B cell (primary cell): ENCODE results near the gene BCL7C. TPM values are rescaled to one million over a fixed set of nuclear protein-coding genes. Genes with fewer than 3 reads are reported as not detected.

Source experiments
- ATAC-seq: fragments of 200-7000 bp; cut with Tn5 transposase; one replicate; pipeline ENCODE4 v1.10.0; 2021; ENCODE audit warnings: low read depth, mild to moderate bottlenecking, moderate number of reproducible peaks, moderate library complexity
- CTCF ChIA-PET: fragments of 350-600 bp; sonication (Branson Sonifier 250); formaldehyde crosslinking; loops from one replicate; lab custom pipeline; 2021; ENCODE audit warnings: antibody characterized with exemption, inconsistent platforms; lab: Charles Lee
- POLR2A ChIA-PET: fragments of 350-600 bp; sonication (Branson Sonifier 250); formaldehyde crosslinking; loops from one replicate; lab custom pipeline; 2021; ENCODE audit warnings: antibody characterized with exemption; lab: Charles Lee
- DNase-seq: peaks from one replicate; pipeline ENCODE4 v3.0.0; 2013
- H2AFZ ChIP-seq: 2 replicates; pipeline ENCODE4 v1.6.1; 2012; ENCODE audit warnings: mild to moderate bottlenecking, low read depth, low read length; ENCODE audit not compliant: insufficient read depth, poor library complexity, severe bottlenecking
- H3K27ac ChIP-seq, 2 donors: 1 replicate in 1 of 2; 2 replicates in 1 of 2; pipeline ENCODE4 v1.5.1; 2012 to 2013; ENCODE audit warnings: low read length in 2 of 2, mild to moderate bottlenecking in 2 of 2, moderate library complexity in 1 of 2
- H3K27me3 ChIP-seq, 4 experiments: fragments of 200-600 bp in 1 of 4; sonication (generic) in 1 of 4; replicated peaks in 1 of 4; 1 replicate in 2 of 4; 2 replicates in 2 of 4; pipeline versions ENCODE4 v1.6.1 to v1.7.0; 2013 to 2016; ENCODE audit warnings: low read length in 3 of 4, mild to moderate bottlenecking in 2 of 4, mixed read lengths in 1 of 4, moderate library complexity in 1 of 4; ENCODE audit not compliant: insufficient read depth in 4 of 4, control insufficient read depth in 3 of 4; ENCODE audit errors: control extremely low read depth in 1 of 4
- H3K36me3 ChIP-seq, 2 experiments: replicated peaks in 1 of 2; 1 replicate in 1 of 2; 2 replicates in 1 of 2; pipeline versions ENCODE4 v1.6.1 to v1.7.1; 2013; ENCODE audit warnings: low read length in 1 of 2; ENCODE audit not compliant: insufficient read depth in 2 of 2, control insufficient read depth in 1 of 2; ENCODE audit errors: control extremely low read depth in 1 of 2, extremely low read depth in 1 of 2
- H3K4me1 ChIP-seq, 2 donors: fragments of 200-600 bp in 1 of 2; sonication (generic) in 1 of 2; 1 replicate in 1 of 2; 2 replicates in 1 of 2; pipeline versions ENCODE4 v1.5.1 to v1.6.1; 2013 to 2017; ENCODE audit warnings: low read length in 2 of 2; ENCODE audit not compliant: control insufficient read depth in 2 of 2, insufficient read depth in 2 of 2
- H3K4me2 ChIP-seq: replicated peaks from 2 replicates; pipeline ENCODE3; 2012; ENCODE audit warnings: mild to moderate bottlenecking, low read depth, low read length; ENCODE audit not compliant: poor library complexity, severe bottlenecking
- H3K4me3 ChIP-seq, 5 experiments: fragments of 200-600 bp in 1 of 5; sonication (generic) in 1 of 5; 1 replicate in 3 of 5; 2 replicates in 2 of 5; pipeline versions ENCODE4 v1.5.1 to v1.7.0; 2011 to 2016; ENCODE audit warnings: low read length in 4 of 5, mild to moderate bottlenecking in 4 of 5, low read depth in 2 of 5, control low read depth in 1 of 5, moderate library complexity in 1 of 5; ENCODE audit not compliant: insufficient read depth in 1 of 5; ENCODE audit errors: control extremely low read depth in 1 of 5, extremely low read depth in 1 of 5
- H3K79me2 ChIP-seq: fragments of 200-600 bp; sonication (generic); one replicate; pipeline ENCODE4 v1.6.0; 2016; ENCODE audit warnings: low read length; ENCODE audit not compliant: control insufficient read depth, insufficient read depth
- H3K9ac ChIP-seq: fragments of 200-600 bp; sonication (generic); 2 replicates; pipeline ENCODE4 v1.6.1; 2017; ENCODE audit warnings: mild to moderate bottlenecking, low read length, moderate library complexity
- H3K9me3 ChIP-seq, 3 donors: one replicate each; pipeline versions ENCODE4 v1.6.1 to v1.7.1; 2013; ENCODE audit warnings: low read length in 2 of 3; ENCODE audit not compliant: control insufficient read depth in 2 of 3, insufficient read depth in 1 of 3; ENCODE audit errors: control extremely low read depth in 1 of 3
- H4K20me1 ChIP-seq: 2 replicates; pipeline ENCODE4 v1.6.0; 2012; ENCODE audit warnings: mild to moderate bottlenecking, low read length; ENCODE audit not compliant: insufficient read depth, control insufficient read depth, poor library complexity, severe bottlenecking
- H3K27ac Mint-ChIP-seq: one replicate; pipeline ENCODE4 v1.8.0; 2021; ENCODE audit warnings: mixed read lengths
- H3K27me3 Mint-ChIP-seq: one replicate; pipeline ENCODE4 v1.8.0; 2021; ENCODE audit warnings: mixed read lengths
- H3K4me1 Mint-ChIP-seq: one replicate; pipeline ENCODE4 v1.8.0; 2021; ENCODE audit warnings: mixed read lengths
- H3K4me3 Mint-ChIP-seq: one replicate; pipeline ENCODE4 v1.8.0; 2021; ENCODE audit warnings: mixed read lengths
- H3K9me3 Mint-ChIP-seq: one replicate; pipeline ENCODE4 v1.8.0; 2022; ENCODE audit warnings: mixed read lengths; ENCODE audit not compliant: insufficient read depth
- EZH2 ChIP-seq: IDR thresholded peaks from 2 replicates; pipeline ENCODE4 v1.6.1; 2012; ENCODE audit warnings: borderline replicate concordance, low read depth, mild to moderate bottlenecking, moderate library complexity, low read length; ENCODE audit not compliant: insufficient read depth, poor library complexity, severe bottlenecking
- WGBS: methylation state at CpG from one replicate; pipeline ENCODE4 v1.1.5; 2013; ENCODE audit warnings: missing lambda C conversion rate; ENCODE audit not compliant: insufficient coverage; 5-methylcytosine and 5-hydroxymethylcytosine counted together
- intact Hi-C: fragments of 100-400 bp; cut with micrococcal nuclease; formaldehyde crosslinking; loops from one replicate; pipeline ENCODE4 v1.10.0; 2022
- polyA plus RNA-seq: library from polyadenylated mRNA; depleted of rRNA; stranded (reverse); fragments of >200 nt; gene quantifications from 2 replicates; pipeline ENCODE4 v1.2.3, GENCODE V29; 2012
- total RNA-seq, 2 donors: library from RNA; stranded (reverse); fragments of 120-200 nt in 1 of 2; gene quantifications; 1 replicate in 1 of 2; 2 replicates in 1 of 2; pipeline versions ENCODE4 v1.2.3 to v1.2.4, GENCODE V29; 2013 to 2022
- TF ChIP-seq, protein P1 (sequence below): fragments of 200-600 bp; IDR thresholded peaks from one replicate; pipeline ENCODE4 v1.8.0; 2022; ENCODE audit warnings: antibody characterized with exemption, mild to moderate bottlenecking

The BCL7C gene
- total and polyA plus RNA-seq, 2 donors (not counting 1 experiment from before 2014, with no cell fraction given) = 17.1 to 30.5 TPM

DNA sequence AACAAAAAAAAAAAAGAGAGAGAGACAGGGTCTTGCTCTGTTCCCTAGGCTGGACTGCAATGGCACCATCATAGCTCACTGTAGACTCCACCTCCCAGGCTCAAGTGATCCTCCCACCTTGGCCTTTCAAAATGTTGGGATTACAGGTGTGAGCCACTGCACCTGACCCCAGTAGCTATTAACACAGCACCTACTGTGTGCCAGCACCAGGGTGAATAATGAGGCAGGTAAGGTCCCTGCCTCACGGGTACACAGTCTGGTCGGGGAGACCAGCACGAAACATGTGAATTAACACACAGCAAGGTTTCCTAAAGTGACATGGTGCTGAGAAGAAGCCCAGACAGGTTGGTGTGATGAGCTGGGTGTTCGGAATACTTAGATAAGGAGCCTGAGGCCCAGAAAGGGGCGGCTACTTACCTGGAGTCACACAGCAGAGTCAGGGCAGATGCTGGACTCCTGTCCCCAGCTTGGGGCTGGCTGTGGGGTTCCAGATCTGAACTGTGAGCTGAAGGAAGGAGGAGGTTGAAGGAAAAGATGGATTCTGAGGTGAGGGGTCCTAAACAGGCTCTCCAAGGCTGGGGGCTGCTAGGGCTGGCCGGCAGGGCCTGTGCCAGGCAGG, 19.0 kb upstream of the BCL7C start:
- no peak overlapping the region for H3K4me3 ChIP-seq
- no peaks in the 10 kb centered on the region for H3K79me2 ChIP-seq
- no peak overlapping the region for H3K4me3 Mint-ChIP-seq
- ATAC-seq (no peak), DNase-seq (no peak)
- no peaks in the 10 kb centered on the region for H3K4me1 ChIP-seq
- H3K4me1 Mint-ChIP-seq = peaks cover 3% of the 10 kb centered on the region
- POLR2A ChIA-PET = no interaction called here
- H4K20me1 ChIP-seq = no peaks in the 10 kb centered on the region
- 98% methylated on average over 6 of the region's 6 CpGs for WGBS
- TF ChIP-seq EZH2 = no peak
- TF ChIP-seq, protein P1, sequence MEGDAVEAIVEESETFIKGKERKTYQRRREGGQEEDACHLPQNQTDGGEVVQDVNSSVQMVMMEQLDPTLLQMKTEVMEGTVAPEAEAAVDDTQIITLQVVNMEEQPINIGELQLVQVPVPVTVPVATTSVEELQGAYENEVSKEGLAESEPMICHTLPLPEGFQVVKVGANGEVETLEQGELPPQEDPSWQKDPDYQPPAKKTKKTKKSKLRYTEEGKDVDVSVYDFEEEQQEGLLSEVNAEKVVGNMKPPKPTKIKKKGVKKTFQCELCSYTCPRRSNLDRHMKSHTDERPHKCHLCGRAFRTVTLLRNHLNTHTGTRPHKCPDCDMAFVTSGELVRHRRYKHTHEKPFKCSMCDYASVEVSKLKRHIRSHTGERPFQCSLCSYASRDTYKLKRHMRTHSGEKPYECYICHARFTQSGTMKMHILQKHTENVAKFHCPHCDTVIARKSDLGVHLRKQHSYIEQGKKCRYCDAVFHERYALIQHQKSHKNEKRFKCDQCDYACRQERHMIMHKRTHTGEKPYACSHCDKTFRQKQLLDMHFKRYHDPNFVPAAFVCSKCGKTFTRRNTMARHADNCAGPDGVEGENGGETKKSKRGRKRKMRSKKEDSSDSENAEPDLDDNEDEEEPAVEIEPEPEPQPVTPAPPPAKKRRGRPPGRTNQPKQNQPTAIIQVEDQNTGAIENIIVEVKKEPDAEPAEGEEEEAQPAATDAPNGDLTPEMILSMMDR = no peak
- no peaks in the 10 kb centered on the region for H3K9me3 ChIP-seq
- H3K9me3 Mint-ChIP-seq = no peaks in the 10 kb centered on the region
- H3K27ac ChIP-seq = no peak overlapping the region
- H3K4me2 ChIP-seq = no peak overlapping the region
- H3K9ac ChIP-seq = no peak overlapping the region
- H2AFZ ChIP-seq = no peak overlapping the region
- CTCF ChIA-PET = no interaction called here
- H3K27me3 ChIP-seq = no peaks in the 10 kb centered on the region
- intact Hi-C loops = no loop called here
- no peak overlapping the region for H3K27ac Mint-ChIP-seq
- H3K27me3 Mint-ChIP-seq = no peaks in the 10 kb centered on the region
- no peaks in the 10 kb centered on the region for H3K36me3 ChIP-seq

DNA sequence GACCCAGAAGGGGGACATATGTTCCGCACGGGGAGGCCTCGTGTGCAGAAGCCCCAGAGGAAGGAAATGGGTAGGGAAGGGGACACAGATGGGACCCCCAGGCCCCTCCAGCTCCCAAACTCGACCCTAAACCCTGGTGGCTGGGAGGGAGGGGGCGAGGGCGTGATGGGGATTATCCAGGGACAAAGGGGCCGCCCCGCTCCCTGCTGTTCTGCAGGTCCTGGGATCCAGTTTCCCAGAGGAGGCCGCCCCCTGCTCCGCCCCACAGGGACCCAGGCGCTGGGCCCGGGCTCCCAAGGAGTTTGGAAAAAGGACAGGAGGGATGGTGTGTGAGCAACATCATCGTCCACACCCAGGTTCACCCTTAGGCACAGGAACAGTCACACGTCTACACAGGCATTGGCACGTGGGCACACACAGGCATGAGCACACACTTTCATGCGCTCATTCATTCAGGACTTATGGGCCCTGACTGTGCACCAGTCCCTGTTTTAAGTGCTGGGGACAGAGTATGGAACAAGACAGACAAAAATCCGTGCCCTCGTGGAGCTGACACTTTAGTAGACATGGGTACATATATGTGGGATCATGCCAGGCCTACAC, 16.7 kb upstream of the BCL7C start:
- Mint-ChIP-seq H3K27me3 (no peaks in the 10 kb centered on the region), H3K4me1 (peaks cover 3% of the 10 kb centered on the region), H3K9me3 (no peaks in the 10 kb centered on the region), H3K4me3 (no peak overlapping the region), H3K27ac (no peak overlapping the region)
- 81% methylated on average over 8 of the region's 18 CpGs for WGBS
- no peak for ATAC-seq
- no peaks in the 10 kb centered on the region for H3K36me3 ChIP-seq
- H3K4me3 ChIP-seq = no peak overlapping the region
- intact Hi-C loops = no loop called here
- ChIA-PET CTCF (no interaction called here), POLR2A (interaction anchor here (0.6 kb wide), 1 partner anchor 192 kb away, joined by 4 read pairs; no protein-coding TSS in a partner anchor)
- H2AFZ ChIP-seq = no peak overlapping the region
- no peaks in the 10 kb centered on the region for H3K9me3 ChIP-seq
- no peak overlapping the region for H3K4me2 ChIP-seq
- no peak for TF ChIP-seq EZH2
- TF ChIP-seq, protein P1 = no peak
- H3K79me2 ChIP-seq = no peaks in the 10 kb centered on the region
- DNase-seq = no peak
- H3K4me1 ChIP-seq = no peaks in the 10 kb centered on the region
- H3K27me3 ChIP-seq = no peaks in the 10 kb centered on the region
- H4K20me1 ChIP-seq = no peaks in the 10 kb centered on the region
- no peak overlapping the region for H3K27ac ChIP-seq
- no peak overlapping the region for H3K9ac ChIP-seq
